Measurements from ENCODE around the gene FTO.

- TF ChIP-seq POLR2A (IDR thresholded peaks at IDR 0.05), result no peak
- TF ChIP-seq CTCF (IDR thresholded peaks at IDR 0.05), result no peak
These were observed 222.3 kb downstream of the FTO start for GRCh38 chr16:53926209-53926608.

All from prostate gland (tissue), 2 donors.